Endothelial cell of hepatic sinusoid (primary cell): ENCODE results near the gene SYNE2.
"Not testable (repeated sequence)": the region's sequence is repeated elsewhere in the genome, so short reads cannot be mapped to it uniquely, and the experiment has no call there.

ENCODE experiments used
- in situ Hi-C: cut with HindIII; loops from 2 replicates; pipeline ENCODE4 v1.10.0; 2017; ENCODE audit warnings: low sequenced_read_pairs

The SYNE2 gene

DNA sequence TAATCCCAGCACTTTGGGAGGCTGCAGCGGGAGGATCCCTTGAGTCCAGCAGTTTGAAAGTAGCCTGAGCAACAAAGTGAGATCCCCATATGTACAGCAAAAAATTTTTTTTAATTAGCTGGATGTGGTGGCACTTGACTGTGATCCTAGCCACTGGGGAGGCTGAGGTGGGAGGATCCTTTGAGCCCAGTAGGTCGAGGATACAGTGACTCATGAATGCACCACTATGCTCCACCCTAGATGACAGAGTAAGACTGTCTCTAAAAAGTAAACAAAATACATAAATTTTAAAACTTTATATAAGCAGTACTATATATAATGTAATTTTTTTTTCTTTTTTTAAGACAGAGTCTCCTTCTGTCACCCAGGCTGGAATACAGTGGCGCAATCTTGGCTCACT, 326.0 kb downstream of the SYNE2 start:
- in situ Hi-C loops = no loop called here

DNA sequence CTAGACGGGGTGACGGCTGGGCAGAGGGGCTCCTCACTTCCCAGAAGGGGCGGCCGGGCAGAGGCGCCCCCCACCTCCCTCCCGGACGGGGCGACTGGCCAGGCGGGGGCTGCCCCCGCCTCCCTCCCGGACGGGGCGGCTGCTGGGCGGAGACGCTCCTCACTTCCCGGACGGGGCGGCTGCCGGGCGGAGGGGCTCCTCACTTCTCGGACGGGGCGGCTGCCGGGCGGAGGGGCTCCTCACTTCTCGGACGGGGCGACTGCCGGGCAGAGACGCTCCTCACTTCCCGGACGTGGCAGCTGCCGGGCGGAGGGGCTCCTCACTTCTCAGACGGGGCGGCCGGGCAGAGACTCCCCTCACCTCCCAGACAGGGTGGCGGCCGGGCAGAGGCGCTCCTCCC, 330.1 kb downstream of the SYNE2 start:
- in situ Hi-C loops = not testable (repeated sequence)

- in situ Hi-C loops = no loop called here
Observed at GRCh38 chr14:64184103-64184729, 331.4 kb downstream of the SYNE2 start.

DNA sequence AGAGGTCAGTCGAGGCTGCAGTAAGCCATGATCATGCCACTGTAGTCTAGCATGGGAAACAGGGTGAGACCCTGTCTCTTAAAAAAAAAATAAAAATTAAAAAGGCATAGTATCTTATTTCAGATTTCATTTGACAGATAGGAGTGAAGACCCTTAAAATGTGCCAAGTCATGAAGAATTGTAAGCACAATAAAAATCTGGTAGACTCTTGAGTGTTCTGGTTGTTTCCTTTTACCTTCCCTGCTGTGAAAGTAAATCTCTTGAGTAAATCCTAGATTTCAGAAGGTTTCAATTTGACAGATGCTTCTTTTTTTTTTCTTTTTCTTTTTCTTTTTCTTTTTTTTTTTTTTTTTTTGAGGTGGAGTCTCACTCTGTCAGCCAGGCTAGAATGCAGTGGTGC, 332.4 kb downstream of the SYNE2 start:
- in situ Hi-C loops = no loop called here

DNA sequence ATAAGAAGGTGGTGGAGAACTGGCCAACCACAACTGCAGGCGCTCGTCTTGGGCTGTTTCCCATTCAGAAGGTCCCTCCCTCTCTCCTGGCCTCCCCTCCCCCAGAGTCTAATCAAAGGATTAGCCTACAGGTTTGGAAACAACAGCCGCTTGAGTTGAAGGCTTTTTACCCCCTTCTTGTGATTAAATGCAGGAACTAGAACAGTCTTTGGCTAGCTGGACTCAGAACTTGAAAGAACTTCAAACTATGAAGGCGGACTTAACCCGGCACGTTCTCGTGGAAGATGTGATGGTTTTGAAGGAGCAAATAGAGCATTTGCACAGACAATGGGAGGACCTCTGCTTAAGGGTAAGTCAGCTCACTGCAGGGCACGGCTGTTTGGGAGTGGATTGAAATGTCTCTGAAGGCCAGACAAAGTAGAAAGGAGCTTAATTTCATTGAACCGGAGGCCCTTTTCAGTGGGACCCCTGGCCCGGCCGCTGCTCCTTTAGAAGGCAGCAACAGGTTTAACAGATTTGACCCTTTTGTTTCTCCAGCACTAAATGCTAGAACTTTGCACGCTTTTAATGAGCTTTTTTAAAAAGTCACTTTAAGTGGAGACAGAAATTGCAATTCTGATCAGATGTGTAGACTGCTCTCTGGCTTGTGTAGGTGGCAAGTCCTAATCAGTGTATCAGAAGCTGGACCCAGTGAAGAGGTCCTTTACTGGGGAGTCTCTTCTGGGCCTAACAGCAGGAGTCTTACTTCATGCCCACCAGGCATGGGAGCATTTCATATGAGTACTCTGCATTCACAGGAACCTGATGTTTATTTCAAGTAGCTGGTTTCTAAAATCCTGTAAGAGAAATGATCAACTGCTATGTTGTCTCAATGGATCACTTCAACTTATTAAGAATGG, 333.7 kb downstream of the SYNE2 start:
- in situ Hi-C loops = no loop called here

DNA sequence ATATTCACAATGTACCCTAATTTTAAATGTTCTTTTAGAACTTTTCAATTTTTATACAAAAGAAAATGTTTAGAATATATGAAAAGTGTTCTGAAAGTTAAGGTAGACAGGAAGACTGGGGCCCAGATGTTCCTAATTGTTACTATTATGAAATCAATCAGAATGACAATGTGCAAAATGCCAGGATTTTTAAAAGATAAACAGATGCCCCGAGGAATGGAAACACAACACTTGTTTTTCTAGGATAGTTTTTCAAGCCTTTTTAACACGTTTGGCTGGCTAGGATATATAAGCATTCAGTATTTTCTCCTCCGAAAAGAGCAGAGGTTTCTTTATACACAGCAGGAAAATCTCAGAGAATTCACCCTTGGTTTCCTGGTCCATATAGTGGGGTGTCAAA, 334.5 kb downstream of the SYNE2 start:
- in situ Hi-C loops = no loop called here

DNA sequence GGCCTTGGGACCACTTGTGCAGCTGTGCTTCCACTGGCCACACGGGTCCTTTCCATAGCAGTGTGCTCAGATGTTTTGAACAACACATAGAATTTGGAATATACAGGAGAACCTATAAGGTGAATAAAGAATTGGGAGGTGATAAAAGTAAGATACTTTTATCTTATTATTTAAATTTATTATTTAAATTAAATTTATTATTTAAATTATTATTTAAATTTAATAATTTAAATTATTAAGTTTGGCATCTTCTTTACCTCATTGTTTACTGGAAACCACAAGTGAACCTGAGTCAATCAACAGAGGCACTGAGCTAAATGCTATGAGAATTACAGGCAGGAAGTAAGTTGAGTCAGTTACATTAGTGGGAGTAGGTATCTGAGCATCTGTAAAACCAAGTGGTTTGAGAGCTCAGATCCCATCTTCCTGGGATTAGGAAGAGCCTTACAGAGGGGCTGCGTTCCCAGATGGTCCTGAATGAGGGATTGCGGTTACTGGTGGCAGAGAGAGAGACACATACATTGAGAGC, 338.2 kb downstream of the SYNE2 start:
- in situ Hi-C loops = no loop called here

GRCh38 chr14:64191756-64192155, 339.0 kb downstream of the SYNE2 start:
- in situ Hi-C loops = no loop called here

DNA sequence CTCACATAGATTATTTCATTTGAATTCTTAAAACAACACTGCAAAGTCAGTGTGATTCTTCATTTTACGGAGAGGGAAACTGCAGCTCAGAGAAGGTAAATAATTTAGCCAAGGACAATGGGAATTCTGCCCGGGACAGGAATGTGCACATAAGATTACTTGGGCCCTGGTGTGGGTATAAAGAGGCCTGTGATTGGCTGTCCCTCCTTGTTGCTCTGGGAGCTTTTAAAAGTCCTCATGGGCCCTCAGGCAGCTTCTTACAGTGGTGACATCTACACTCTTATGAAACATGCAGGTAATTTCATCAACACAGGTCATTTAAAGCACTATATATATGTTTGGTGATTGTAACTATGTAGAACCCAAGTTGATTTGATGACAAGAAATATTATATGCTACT, 341.0 kb downstream of the SYNE2 start:
- in situ Hi-C loops = no loop called here

DNA sequence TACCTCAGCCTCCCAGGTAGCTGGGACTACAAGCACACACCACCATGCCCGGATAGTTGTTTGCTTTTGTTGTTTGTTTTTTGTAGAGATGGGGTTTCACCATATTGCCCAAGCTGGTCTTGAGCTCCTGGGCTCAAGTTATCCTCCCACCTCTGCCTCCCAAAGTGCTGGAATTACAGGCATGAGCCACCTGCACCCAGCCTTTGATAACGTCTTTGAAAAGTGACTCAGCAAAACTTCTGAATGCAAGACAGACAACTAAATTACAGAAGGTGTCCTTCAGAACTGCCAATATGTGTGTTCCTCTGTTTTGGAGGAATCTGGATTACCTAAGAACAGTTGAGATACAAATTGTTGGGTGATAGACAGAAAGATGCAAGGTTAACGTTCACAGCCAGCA, 341.6 kb downstream of the SYNE2 start:
- in situ Hi-C loops = no loop called here

DNA sequence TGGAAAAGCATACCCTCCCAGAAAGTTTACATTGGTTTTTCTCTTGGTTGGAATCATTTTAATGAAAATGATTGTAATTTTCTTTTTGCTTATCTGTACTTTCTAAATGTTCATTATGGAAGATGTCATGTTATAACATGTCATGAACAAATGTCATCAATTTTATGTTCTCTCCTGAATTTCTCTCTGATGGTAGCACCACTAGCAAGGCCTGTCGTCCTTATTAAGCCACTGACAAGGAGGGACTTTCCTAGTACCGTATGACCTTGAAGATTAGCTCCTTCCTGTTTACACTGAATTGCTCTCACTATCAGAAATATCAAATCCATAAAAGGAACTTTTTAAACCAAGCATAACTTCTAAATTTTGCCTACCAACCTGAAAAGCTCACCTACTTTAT, 342.4 kb downstream of the SYNE2 start:
- in situ Hi-C loops = no loop called here

- in situ Hi-C loops = no loop called here
Observed at GRCh38 chr14:64196056-64196455, 343.3 kb downstream of the SYNE2 start.

- in situ Hi-C loops = no loop called here
Observed at GRCh38 chr14:64196814-64197411, 344.1 kb downstream of the SYNE2 start.

DNA sequence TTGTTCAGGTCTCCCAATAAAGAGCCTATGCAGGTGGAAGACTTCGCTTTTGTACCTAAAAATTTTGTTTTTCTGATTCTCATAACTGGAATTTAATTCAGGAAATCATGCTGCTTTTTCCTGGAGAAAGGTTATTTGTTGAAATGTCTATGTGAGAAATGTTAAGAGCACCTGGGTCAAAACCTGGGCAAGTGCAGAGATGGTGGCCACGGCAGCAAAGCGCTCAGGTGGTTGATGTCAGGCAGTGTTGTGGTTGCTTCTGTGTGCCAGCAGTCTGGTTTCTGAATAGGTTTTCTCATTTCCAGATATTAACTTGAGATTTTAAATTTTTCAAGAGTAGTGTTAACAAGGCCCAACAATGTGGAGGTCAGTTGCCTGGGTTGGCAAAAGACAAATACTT, 345.2 kb downstream of the SYNE2 start:
- in situ Hi-C loops = no loop called here

DNA sequence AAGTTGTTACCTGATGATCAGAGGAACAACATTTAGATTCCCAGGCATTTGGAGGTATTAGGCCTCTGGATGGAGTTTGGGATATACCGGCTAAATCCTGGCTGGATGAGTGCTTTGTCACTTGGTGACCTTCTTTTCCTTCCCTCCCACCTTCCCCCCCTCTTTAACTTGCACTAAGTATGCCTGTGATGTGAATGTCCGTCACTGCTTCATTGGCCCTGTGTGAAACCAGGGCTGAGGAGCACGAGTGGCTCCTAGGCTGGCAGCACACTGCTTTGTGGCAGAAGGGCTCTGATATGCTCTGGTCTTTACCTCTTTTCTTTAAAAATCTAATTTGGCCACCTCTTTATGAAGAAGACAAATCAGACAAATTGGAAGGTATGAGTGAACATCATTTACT, 345.7 kb downstream of the SYNE2 start:
- in situ Hi-C loops = no loop called here

DNA sequence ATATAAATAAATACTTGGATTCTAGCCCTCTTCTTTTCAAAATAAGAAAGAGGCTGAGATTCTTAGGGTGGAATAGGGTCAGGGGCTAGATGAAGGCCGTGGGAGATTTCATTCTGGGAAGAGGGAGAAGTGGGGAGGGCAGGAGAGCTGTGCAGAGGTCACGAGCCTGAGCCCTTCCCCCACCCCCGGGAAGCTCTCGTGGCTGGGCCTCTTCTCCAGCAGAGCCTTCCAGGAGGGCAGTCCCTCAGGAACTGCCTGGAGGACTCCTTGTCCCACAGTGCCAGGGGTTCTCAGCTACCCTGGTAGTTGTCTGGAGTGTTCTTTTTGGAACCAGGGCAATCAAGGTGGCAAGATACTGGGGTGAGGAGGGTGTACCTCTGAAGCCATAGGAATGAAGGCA, 347.4 kb downstream of the SYNE2 start:
- in situ Hi-C loops = loop anchor here (5.0 kb wide), 1 partner anchor 33 kb away; no protein-coding TSS in a partner anchor

GRCh38 chr14:64201296-64201695, 348.5 kb downstream of the SYNE2 start:
- in situ Hi-C loops = loop anchor here (5.0 kb wide), 1 partner anchor 34 kb away; no protein-coding TSS in a partner anchor

- in situ Hi-C loops = loop anchor here (5.0 kb wide), 1 partner anchor 35 kb away; no protein-coding TSS in a partner anchor
Observed at GRCh38 chr14:64201921-64202545, 349.2 kb downstream of the SYNE2 start.

DNA sequence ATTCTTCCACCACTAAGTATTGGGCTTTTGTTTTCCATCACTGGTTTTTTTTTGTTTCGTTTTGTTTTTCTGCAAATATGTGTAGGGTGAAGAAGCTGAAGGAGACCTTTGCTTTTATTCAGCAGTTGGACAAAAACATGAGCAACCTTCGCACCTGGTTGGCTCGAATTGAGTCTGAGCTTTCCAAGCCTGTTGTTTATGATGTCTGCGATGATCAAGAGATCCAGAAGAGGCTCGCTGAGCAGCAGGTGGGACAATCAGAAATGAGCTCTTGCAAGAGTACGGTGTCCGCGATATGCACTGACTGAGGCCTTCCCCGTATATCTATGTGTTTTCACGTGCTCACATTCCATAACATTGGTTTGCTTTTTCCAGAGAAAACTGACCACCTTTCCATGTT, 349.9 kb downstream of the SYNE2 start:
- in situ Hi-C loops = loop anchor here (5.0 kb wide), 1 partner anchor 35 kb away; no protein-coding TSS in a partner anchor

DNA sequence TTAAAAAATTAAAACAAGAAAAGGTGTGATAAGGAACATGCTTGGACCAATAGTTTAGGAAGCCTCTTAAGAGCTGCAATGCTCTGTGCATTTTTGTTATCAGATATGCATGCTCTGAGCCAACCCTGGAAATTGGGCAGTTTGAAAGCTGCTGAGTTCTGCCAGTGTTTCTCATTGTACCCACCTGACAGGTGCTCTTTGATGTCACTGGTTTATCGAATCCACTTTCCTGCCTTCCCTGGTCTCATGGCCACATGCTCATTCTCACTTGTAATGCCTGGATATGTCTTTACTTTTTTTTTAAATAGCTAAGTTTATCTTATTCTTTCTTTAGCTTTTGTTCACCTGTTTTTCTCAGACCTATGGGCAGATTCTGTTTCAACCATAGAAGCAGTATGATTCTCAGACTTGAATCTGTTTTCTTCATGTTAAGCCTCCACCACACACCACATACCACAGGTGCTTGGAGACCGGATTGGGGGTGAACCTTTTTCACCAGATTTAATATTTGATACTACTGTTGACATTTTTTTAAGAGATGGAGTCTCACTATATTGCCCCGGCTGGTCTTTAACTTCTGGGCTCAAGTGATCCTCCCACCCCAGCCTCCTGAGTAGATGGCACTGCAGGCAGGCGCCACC, 350.7 kb downstream of the SYNE2 start:
- in situ Hi-C loops = loop anchor here (5.0 kb wide), 1 partner anchor 36 kb away; no protein-coding TSS in a partner anchor
